Eye (tissue), 1 donor: ENCODE data around the gene PARD3.

Experiments
- DNase-seq: peaks from one replicate; pipeline ENCODE4 v3.0.0-alpha.2; 2015

The PARD3 gene

GRCh38 chr10:34109495-34109894 is 705.6 kb downstream of the PARD3 start:
- peak; percentile 51 for DNase-seq

- DNase-seq = no peak
These were observed 707.2 kb downstream of the PARD3 start for GRCh38 chr10:34107626-34108516.

GRCh38 chr10:34106356-34106885 is 708.7 kb downstream of the PARD3 start:
- no peak for DNase-seq

- DNase-seq = peak; percentile 60
These were observed 710.1 kb downstream of the PARD3 start for GRCh38 chr10:34104829-34105572.

- peak; percentile 45 for DNase-seq
These were observed 712.1 kb downstream of the PARD3 start for GRCh38 chr10:34102893-34103506.

- peak; percentile 42 for DNase-seq
These were observed 712.8 kb downstream of the PARD3 start for GRCh38 chr10:34102237-34102673.

GRCh38 chr10:34101001-34101400 is 714.1 kb downstream of the PARD3 start:
- no peak for DNase-seq

GRCh38 chr10:34098821-34099567 is 716.1 kb downstream of the PARD3 start:
- no peak for DNase-seq

- no peak for DNase-seq
These were observed 717.4 kb downstream of the PARD3 start for GRCh38 chr10:34097682-34098081.

- no peak for DNase-seq
These were observed 720.1 kb downstream of the PARD3 start for GRCh38 chr10:34094961-34095360.

- no peak for DNase-seq
These were observed 720.9 kb downstream of the PARD3 start for GRCh38 chr10:34094146-34094696.

GRCh38 chr10:34092891-34093290 is 722.2 kb downstream of the PARD3 start:
- no peak for DNase-seq

GRCh38 chr10:34091635-34092195 is 723.4 kb downstream of the PARD3 start:
- DNase-seq = no peak

GRCh38 chr10:34089253-34089652 is 725.8 kb downstream of the PARD3 start:
- peak; percentile 52 for DNase-seq

GRCh38 chr10:34088208-34088794 is 726.8 kb downstream of the PARD3 start:
- no peak for DNase-seq

- no peak for DNase-seq
These were observed 728.0 kb downstream of the PARD3 start for GRCh38 chr10:34087095-34087418.

GRCh38 chr10:34083567-34083966 is 731.5 kb downstream of the PARD3 start:
- no peak for DNase-seq

- no peak for DNase-seq
These were observed 733.1 kb downstream of the PARD3 start for GRCh38 chr10:34081948-34082347.

GRCh38 chr10:34081347-34081743 is 733.8 kb downstream of the PARD3 start:
- no peak for DNase-seq

GRCh38 chr10:34080485-34081346 is 734.4 kb downstream of the PARD3 start:
- no peak for DNase-seq
